C4-2B (cell line): ENCODE results near the gene TECTA.

Experiments used
- ZFX ChIP-seq: fragments of 450-650 bp; IDR thresholded peaks from 2 replicates; pipeline ENCODE4 v1.6.1; 2017
- TF ChIP-seq, protein P1 (sequence below): fragments of 450-650 bp; conservative IDR thresholded peaks from 2 replicates; pipeline ENCODE4 v1.5.1; 2017; ENCODE audit warnings: mild to moderate bottlenecking

- TF ChIP-seq, protein P1, sequence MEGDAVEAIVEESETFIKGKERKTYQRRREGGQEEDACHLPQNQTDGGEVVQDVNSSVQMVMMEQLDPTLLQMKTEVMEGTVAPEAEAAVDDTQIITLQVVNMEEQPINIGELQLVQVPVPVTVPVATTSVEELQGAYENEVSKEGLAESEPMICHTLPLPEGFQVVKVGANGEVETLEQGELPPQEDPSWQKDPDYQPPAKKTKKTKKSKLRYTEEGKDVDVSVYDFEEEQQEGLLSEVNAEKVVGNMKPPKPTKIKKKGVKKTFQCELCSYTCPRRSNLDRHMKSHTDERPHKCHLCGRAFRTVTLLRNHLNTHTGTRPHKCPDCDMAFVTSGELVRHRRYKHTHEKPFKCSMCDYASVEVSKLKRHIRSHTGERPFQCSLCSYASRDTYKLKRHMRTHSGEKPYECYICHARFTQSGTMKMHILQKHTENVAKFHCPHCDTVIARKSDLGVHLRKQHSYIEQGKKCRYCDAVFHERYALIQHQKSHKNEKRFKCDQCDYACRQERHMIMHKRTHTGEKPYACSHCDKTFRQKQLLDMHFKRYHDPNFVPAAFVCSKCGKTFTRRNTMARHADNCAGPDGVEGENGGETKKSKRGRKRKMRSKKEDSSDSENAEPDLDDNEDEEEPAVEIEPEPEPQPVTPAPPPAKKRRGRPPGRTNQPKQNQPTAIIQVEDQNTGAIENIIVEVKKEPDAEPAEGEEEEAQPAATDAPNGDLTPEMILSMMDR, result no peak
- TF ChIP-seq ZFX, result no peak
These were observed 26.8 kb downstream of the TECTA start for GRCh38 chr11:121127809-121128208.
